Brain pericyte (primary cell): ENCODE data around the gene SRPK2.

Experiments
- DNase-seq: peaks from one replicate; pipeline ENCODE4 v3.0.0-alpha.2; 2012; ENCODE audit warnings: low read depth, low spot score

The SRPK2 gene

GRCh38 chr7:105224884-105225651 lies 163.7 kb downstream of the SRPK2 start:
- peak; percentile 17 for DNase-seq

GRCh38 chr7:105222953-105223352 lies 165.8 kb downstream of the SRPK2 start:
- no peak for DNase-seq

- DNase-seq = no peak
These were observed 169.0 kb downstream of the SRPK2 start for GRCh38 chr7:105219771-105220160.

GRCh38 chr7:105218939-105219770 lies 169.6 kb downstream of the SRPK2 start:
- no peak for DNase-seq

- DNase-seq = no peak
These were observed 170.5 kb downstream of the SRPK2 start for GRCh38 chr7:105218215-105218614.

GRCh38 chr7:105216786-105217185 lies 171.9 kb downstream of the SRPK2 start:
- no peak for DNase-seq

- no peak for DNase-seq
These were observed 172.9 kb downstream of the SRPK2 start for GRCh38 chr7:105215821-105216220.

GRCh38 chr7:105215182-105215581 lies 173.5 kb downstream of the SRPK2 start:
- DNase-seq = no peak

- DNase-seq = no peak
These were observed 175.1 kb downstream of the SRPK2 start for GRCh38 chr7:105213611-105214010.

- DNase-seq = no peak
These were observed 176.5 kb downstream of the SRPK2 start for GRCh38 chr7:105212212-105212611.

- DNase-seq = no peak
These were observed 178.0 kb downstream of the SRPK2 start for GRCh38 chr7:105210721-105211205.

- DNase-seq = no peak
These were observed 178.9 kb downstream of the SRPK2 start for GRCh38 chr7:105209870-105210269.

GRCh38 chr7:105209433-105209832 lies 179.3 kb downstream of the SRPK2 start:
- DNase-seq = no peak

GRCh38 chr7:105206985-105207384 lies 181.7 kb downstream of the SRPK2 start:
- no peak for DNase-seq

- DNase-seq = no peak
These were observed 183.0 kb downstream of the SRPK2 start for GRCh38 chr7:105205592-105206237.

- no peak for DNase-seq
These were observed 183.8 kb downstream of the SRPK2 start for GRCh38 chr7:105204953-105205352.

GRCh38 chr7:105204520-105204919 lies 184.2 kb downstream of the SRPK2 start:
- DNase-seq = no peak

GRCh38 chr7:105202616-105203015 lies 186.1 kb downstream of the SRPK2 start:
- DNase-seq = no peak

GRCh38 chr7:105199386-105199785 lies 189.3 kb downstream of the SRPK2 start:
- no peak for DNase-seq

GRCh38 chr7:105198223-105198622 lies 190.5 kb downstream of the SRPK2 start:
- peak; percentile 54 for DNase-seq

GRCh38 chr7:105196473-105196872 lies 192.2 kb downstream of the SRPK2 start:
- DNase-seq = no peak

GRCh38 chr7:105195891-105196290 lies 192.8 kb downstream of the SRPK2 start:
- DNase-seq = no peak
